ENCODE results near the gene SPA17. TPM values are rescaled to one million over a fixed set of nuclear protein-coding genes. Genes with fewer than 3 reads are reported as not detected.

The SPA17 gene
- total and polyA plus RNA-seq, 2 experiments from 2014 or later: 9.3 to 13.2 TPM

GRCh38 chr11:124719534-124719933 lies 45.8 kb downstream of the SPA17 start:
- no peak for DNase-seq (ENCODE audit: low read depth in 1 of 2, low spot score in 1 of 2)
- Histone ChIP-seq H3K36me3 (no peaks in the 10 kb centered on the region), H3K4me1 (ENCODE audit: low read depth) (peaks cover 13% of the 10 kb centered on the region), H3K27ac (no peak overlapping the region), H3K4me3 (no peak overlapping the region), H3K27me3 (peaks cover 94% of the 10 kb centered on the region), H3K9me3 (ENCODE audit: low read depth) (no peaks in the 10 kb centered on the region)
- TF ChIP-seq, protein P1, sequence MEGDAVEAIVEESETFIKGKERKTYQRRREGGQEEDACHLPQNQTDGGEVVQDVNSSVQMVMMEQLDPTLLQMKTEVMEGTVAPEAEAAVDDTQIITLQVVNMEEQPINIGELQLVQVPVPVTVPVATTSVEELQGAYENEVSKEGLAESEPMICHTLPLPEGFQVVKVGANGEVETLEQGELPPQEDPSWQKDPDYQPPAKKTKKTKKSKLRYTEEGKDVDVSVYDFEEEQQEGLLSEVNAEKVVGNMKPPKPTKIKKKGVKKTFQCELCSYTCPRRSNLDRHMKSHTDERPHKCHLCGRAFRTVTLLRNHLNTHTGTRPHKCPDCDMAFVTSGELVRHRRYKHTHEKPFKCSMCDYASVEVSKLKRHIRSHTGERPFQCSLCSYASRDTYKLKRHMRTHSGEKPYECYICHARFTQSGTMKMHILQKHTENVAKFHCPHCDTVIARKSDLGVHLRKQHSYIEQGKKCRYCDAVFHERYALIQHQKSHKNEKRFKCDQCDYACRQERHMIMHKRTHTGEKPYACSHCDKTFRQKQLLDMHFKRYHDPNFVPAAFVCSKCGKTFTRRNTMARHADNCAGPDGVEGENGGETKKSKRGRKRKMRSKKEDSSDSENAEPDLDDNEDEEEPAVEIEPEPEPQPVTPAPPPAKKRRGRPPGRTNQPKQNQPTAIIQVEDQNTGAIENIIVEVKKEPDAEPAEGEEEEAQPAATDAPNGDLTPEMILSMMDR (IDR thresholded peaks at IDR 0.05; ENCODE audit: low read depth, low read length): no peak

GRCh38 chr11:124722176-124722575 lies 48.5 kb downstream of the SPA17 start:
- Histone ChIP-seq H3K9me3 (ENCODE audit: low read depth) (no peaks in the 10 kb centered on the region), H3K27ac (no peak overlapping the region), H3K27me3 (peaks cover 70% of the 10 kb centered on the region), H3K4me3 (no peak overlapping the region), H3K36me3 (no peaks in the 10 kb centered on the region), H3K4me1 (ENCODE audit: low read depth) (peaks cover 28% of the 10 kb centered on the region)
- DNase-seq (ENCODE audit: low read depth in 1 of 2, low spot score in 1 of 2): no peak
- TF ChIP-seq, protein P1 (IDR thresholded peaks at IDR 0.05; ENCODE audit: low read depth, low read length): no peak

- TF ChIP-seq, protein P1 (IDR thresholded peaks at IDR 0.05; ENCODE audit: low read depth, low read length): no peak
- DNase-seq (ENCODE audit: low read depth in 1 of 2, low spot score in 1 of 2): peak in 1 of 2 donors; percentile 46
- Histone ChIP-seq H3K36me3 (no peaks in the 10 kb centered on the region), H3K4me1 (ENCODE audit: low read depth) (peaks cover 15% of the 10 kb centered on the region), H3K4me3 (no peak overlapping the region), H3K27me3 (peaks cover 44% of the 10 kb centered on the region), H3K27ac (no peak overlapping the region), H3K9me3 (ENCODE audit: low read depth) (no peaks in the 10 kb centered on the region)
Observed at GRCh38 chr11:124724979-124725718, 51.4 kb downstream of the SPA17 start.

DNA sequence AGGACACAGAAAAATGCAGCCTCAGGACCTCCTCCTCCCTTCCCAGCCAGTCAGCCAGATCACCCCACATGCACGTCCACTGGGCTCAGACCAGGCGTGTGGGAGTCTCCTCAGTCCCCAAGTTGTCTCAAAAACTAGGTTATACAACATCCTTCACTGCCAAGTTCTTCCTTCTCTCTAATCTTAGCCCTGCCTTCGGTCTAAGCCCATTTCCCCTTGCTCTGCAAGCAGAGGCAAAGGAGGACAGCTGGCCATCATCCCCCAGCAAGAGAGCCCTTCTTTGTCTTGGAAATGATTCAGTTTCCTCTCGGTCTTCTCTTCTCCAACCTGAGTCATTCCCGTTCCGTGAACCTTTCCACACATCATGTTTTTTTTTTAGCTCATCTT lies 52.0 kb downstream of the SPA17 start:
- no peak overlapping the region for H3K4me3 ChIP-seq
- peaks cover 15% of the 10 kb centered on the region for H3K4me1 ChIP-seq (ENCODE audit: low read depth)
- H3K9me3 ChIP-seq (ENCODE audit: low read depth): no peaks in the 10 kb centered on the region
- H3K27me3 ChIP-seq: peaks cover 39% of the 10 kb centered on the region
- peak in 1 of 2 donors; percentile 76 for DNase-seq (ENCODE audit: low read depth in 1 of 2, low spot score in 1 of 2)
- TF ChIP-seq, protein P1 (IDR thresholded peaks at IDR 0.05; ENCODE audit: low read depth, low read length): no peak
- no peak overlapping the region for H3K27ac ChIP-seq
- H3K36me3 ChIP-seq: no peaks in the 10 kb centered on the region

DNA sequence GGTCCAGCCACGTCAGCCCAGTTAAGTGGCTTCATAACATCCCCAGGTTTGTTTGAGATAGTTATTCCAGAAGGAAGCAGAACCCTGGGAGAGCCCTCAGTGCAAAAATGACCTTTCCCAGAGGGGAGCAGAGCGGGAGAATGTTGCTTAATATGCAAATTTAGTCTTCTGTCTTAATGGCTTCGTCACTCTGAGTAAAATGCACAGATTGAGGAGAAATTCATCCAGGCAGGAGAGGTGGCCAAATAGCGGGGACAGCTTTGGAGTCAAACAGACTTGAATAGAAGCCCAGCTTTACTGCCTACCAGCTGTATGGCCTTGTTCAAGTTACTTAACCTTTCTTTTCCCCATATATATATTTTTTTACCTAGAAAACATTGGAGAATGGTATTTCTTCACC lies 53.8 kb downstream of the SPA17 start:
- TF ChIP-seq, protein P1 (IDR thresholded peaks at IDR 0.05; ENCODE audit: low read depth, low read length): no peak
- Histone ChIP-seq H3K36me3 (no peaks in the 10 kb centered on the region), H3K9me3 (ENCODE audit: low read depth) (no peaks in the 10 kb centered on the region), H3K4me3 (no peak overlapping the region), H3K27ac (no peak overlapping the region), H3K27me3 (peaks cover 21% of the 10 kb centered on the region), H3K4me1 (ENCODE audit: low read depth) (peaks cover 15% of the 10 kb centered on the region)
- DNase-seq (ENCODE audit: low read depth in 1 of 2, low spot score in 1 of 2): no peak

Measured in cardiac muscle cell (in vitro differentiated cells and primary cell).